ENCODE results near the gene SH3D19. TPM values are rescaled to one million over a fixed set of nuclear protein-coding genes. Genes with fewer than 3 reads are reported as not detected.
"Not testable (repeated sequence)": the region's sequence is repeated elsewhere in the genome, so short reads cannot be mapped to it uniquely, and the experiment has no call there.

SH3D19 gene
- total RNA-seq, 1 donor from 2014 or later = 110 TPM

- intact Hi-C loops (cut with DNase I) = no loop called here
Observed at GRCh38 chr4:151257704-151258103, 67.7 kb downstream of the SH3D19 start.

GRCh38 chr4:151256134-151256533 lies 69.3 kb downstream of the SH3D19 start:
- Histone ChIP-seq H3K4me1 (no peaks in the 10 kb centered on the region), H3K9me3 (no peaks in the 10 kb centered on the region), H3K4me3 (no peak overlapping the region), H3K36me3 (no peaks in the 10 kb centered on the region), H3K27me3 (no peaks in the 10 kb centered on the region), H3K27ac (no peak overlapping the region)
- no peak for DNase-seq (ENCODE audit: low spot score in 2 of 2)
- intact Hi-C loops (cut with DNase I) = no loop called here
- TF ChIP-seq CTCF (IDR thresholded peaks at IDR 0.05) = no peak

More at GRCh38 chr4:151257704-151258103, 67.7 kb downstream of the SH3D19 start:
- Histone ChIP-seq H3K4me1 (no peaks in the 10 kb centered on the region), H3K9me3 (no peaks in the 10 kb centered on the region), H3K36me3 (no peaks in the 10 kb centered on the region), H3K27me3 (no peaks in the 10 kb centered on the region), H3K4me3 (no peak overlapping the region), H3K27ac (no peak overlapping the region)
- no peak for DNase-seq (ENCODE audit: low spot score in 2 of 2)
- TF ChIP-seq CTCF (IDR thresholded peaks at IDR 0.05) = no peak

GRCh38 chr4:151255680-151256079 lies 69.7 kb downstream of the SH3D19 start:
- H3K27ac ChIP-seq; H3K4me1 ChIP-seq; H3K27me3 ChIP-seq; H3K4me3 ChIP-seq; H3K36me3 ChIP-seq; intact Hi-C loops (cut with DNase I); DNase-seq (ENCODE audit: low spot score in 2 of 2); H3K9me3 ChIP-seq: not testable (repeated sequence)

- H3K4me3 ChIP-seq; H3K27ac ChIP-seq; DNase-seq (ENCODE audit: low spot score in 2 of 2); H3K36me3 ChIP-seq; H3K27me3 ChIP-seq; intact Hi-C loops (cut with DNase I); H3K4me1 ChIP-seq; H3K9me3 ChIP-seq: not testable (repeated sequence)
Observed at GRCh38 chr4:151255226-151255625, 70.2 kb downstream of the SH3D19 start.

GRCh38 chr4:151251603-151252304 lies 73.7 kb downstream of the SH3D19 start:
- Histone ChIP-seq H3K27ac (no peak overlapping the region), H3K4me3 (no peak overlapping the region), H3K4me1 (no peaks in the 10 kb centered on the region), H3K27me3 (no peaks in the 10 kb centered on the region), H3K9me3 (no peaks in the 10 kb centered on the region), H3K36me3 (no peaks in the 10 kb centered on the region)
- intact Hi-C loops (cut with DNase I) = no loop called here
- TF ChIP-seq CTCF (IDR thresholded peaks at IDR 0.05) = no peak
- DNase-seq (ENCODE audit: low spot score in 2 of 2) = no peak

- H3K27ac ChIP-seq = no peak overlapping the region
- intact Hi-C loops (cut with DNase I) = no loop called here
- H3K4me3 ChIP-seq = no peak overlapping the region
- DNase-seq (ENCODE audit: low spot score in 2 of 2) = no peak
- no peaks in the 10 kb centered on the region for H3K27me3 ChIP-seq
- no peak for TF ChIP-seq CTCF (IDR thresholded peaks at IDR 0.05)
- H3K36me3 ChIP-seq = no peaks in the 10 kb centered on the region
- H3K9me3 ChIP-seq = no peaks in the 10 kb centered on the region
- no peaks in the 10 kb centered on the region for H3K4me1 ChIP-seq
Observed at GRCh38 chr4:151250706-151251105, 74.7 kb downstream of the SH3D19 start.

GRCh38 chr4:151248519-151248918 lies 76.9 kb downstream of the SH3D19 start:
- no peaks in the 10 kb centered on the region for H3K27me3 ChIP-seq
- no peaks in the 10 kb centered on the region for H3K4me1 ChIP-seq
- H3K27ac ChIP-seq = no peak overlapping the region
- no peak overlapping the region for H3K4me3 ChIP-seq
- no peak for DNase-seq (ENCODE audit: low spot score in 2 of 2)
- intact Hi-C loops (cut with DNase I) = no loop called here
- H3K36me3 ChIP-seq = no peaks in the 10 kb centered on the region
- no peak for TF ChIP-seq CTCF (IDR thresholded peaks at IDR 0.05)
- H3K9me3 ChIP-seq = no peaks in the 10 kb centered on the region
